Naive thymus-derived CD8-positive, alpha-beta T cell (primary cell): ENCODE data around the gene RNF126. TPM values are rescaled to one million over a fixed set of nuclear protein-coding genes. Genes with fewer than 3 reads are reported as not detected.

ENCODE experiments used
- ATAC-seq, 2 donors: fragments of 150-1000 bp; cut with Tn5 transposase in 1 of 2; sonication (Bioruptor Pico), chemical (Tn5 transposase) in 1 of 2; 1 replicate in 1 of 2; 2 replicates in 1 of 2; pipeline ENCODE4 v1.10.0; 2021; ENCODE audit warnings: mild to moderate bottlenecking in 2 of 2, moderate library complexity in 2 of 2
- POLR2A ChIA-PET: fragments of 350-600 bp; sonication (Branson Sonifier 250); formaldehyde crosslinking; loops from one replicate; lab custom pipeline; 2021; ENCODE audit warnings: antibody characterized with exemption; lab: Charles Lee
- DNase-seq, 10 donors: peaks; one replicate each; pipeline versions ENCODE4 v3.0.0 to v3.0.0-alpha.2; 2020 to 2022
- H3K27ac Mint-ChIP-seq, 10 donors: one replicate each; pipeline ENCODE4 v1.8.0; 2020 to 2022; ENCODE audit warnings: mild to moderate bottlenecking in 10 of 10, mixed read lengths in 10 of 10, moderate library complexity in 4 of 10, inconsistent platforms in 1 of 10
- H3K27me3 Mint-ChIP-seq, 5 donors: one replicate each; pipeline ENCODE4 v1.8.0; 2021 to 2022; ENCODE audit warnings: mixed read lengths in 5 of 5
- H3K36me3 Mint-ChIP-seq, 3 donors: one replicate each; pipeline ENCODE4 v1.8.0; 2020 to 2022; ENCODE audit warnings: mixed read lengths in 3 of 3, mild to moderate bottlenecking in 2 of 3, inconsistent platforms in 1 of 3
- H3K4me1 Mint-ChIP-seq, 4 donors: one replicate each; pipeline ENCODE4 v1.8.0; 2021 to 2022; ENCODE audit warnings: mixed read lengths in 4 of 4
- H3K4me3 Mint-ChIP-seq, 10 donors: one replicate each; pipeline ENCODE4 v1.8.0; 2020 to 2022; ENCODE audit warnings: mild to moderate bottlenecking in 10 of 10, mixed read lengths in 10 of 10, moderate library complexity in 6 of 10, inconsistent platforms in 1 of 10
- H3K9me3 Mint-ChIP-seq, 9 donors: one replicate each; pipeline ENCODE4 v1.8.0; 2020 to 2022; ENCODE audit warnings: mixed read lengths in 9 of 9, mild to moderate bottlenecking in 3 of 9, inconsistent platforms in 1 of 9, moderate library complexity in 1 of 9
- polyA plus RNA-seq, 3 donors: library from polyadenylated mRNA; unstranded; fragments of 300-500 nt; fragmentation: Illumina TruSeq; gene quantifications; one replicate each; pipeline ENCODE4 v1.2.3, GENCODE V29; 2021
- total RNA-seq, 8 experiments: library from RNA in 2 of 8; stranded (reverse) in 2 of 8; gene quantifications; one replicate each; pipeline ENCODE4 v1.2.3 and lab custom pipeline; 2021 to 2026

RNF126 gene
- total and polyA plus RNA-seq, 5 experiments from 2014 or later = 56.2 to 125 (median 70.7) TPM

DNA sequence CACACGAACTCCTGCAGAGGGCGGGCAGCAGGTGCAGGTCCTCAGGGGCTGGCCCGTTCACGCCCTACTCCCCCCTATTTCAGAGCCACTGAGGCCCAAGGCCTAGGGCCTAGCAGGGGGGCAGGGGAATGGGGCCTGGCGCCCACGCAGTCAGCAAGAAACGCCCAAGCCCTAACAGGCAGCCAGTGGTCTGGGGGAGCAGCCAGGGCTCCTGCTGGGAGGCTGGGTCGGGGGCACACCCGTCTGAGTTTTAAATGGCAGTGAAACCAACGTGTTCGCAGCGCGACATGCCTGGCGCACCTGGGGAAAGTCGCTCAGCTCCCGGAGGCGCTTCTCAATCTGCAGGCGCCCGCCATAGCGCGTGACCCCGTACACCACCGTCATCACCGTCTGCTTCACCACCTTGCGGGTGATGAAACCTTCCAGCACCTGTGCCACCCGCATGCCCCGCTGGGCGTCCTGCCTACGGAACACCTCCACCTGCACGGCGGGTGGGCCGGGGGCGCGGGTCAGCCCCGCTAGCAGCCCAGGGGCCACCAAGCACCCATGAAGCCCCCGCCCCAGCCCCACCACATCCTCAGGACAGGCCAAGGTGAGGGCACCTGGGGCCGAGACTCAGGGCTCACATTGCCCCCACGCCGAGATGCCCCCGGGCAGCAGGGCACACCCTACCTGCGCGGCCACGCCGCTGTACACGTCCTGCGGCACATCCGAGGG lies 43.6 kb downstream of the RNF126 start:
- no peak overlapping the region for H3K27ac Mint-ChIP-seq
- POLR2A ChIA-PET = no interaction called here
- no peaks in the 10 kb centered on the region for H3K9me3 Mint-ChIP-seq
- H3K36me3 Mint-ChIP-seq = peaks cover 0 to 28% (median 7%) of the 10 kb centered on the region in 3 donors
- ATAC-seq = no peak
- no peak for DNase-seq
- H3K4me3 Mint-ChIP-seq = no peak overlapping the region
- peaks cover 0 to 3% (median 0%) of the 10 kb centered on the region in 5 donors for H3K27me3 Mint-ChIP-seq
- peaks cover 3 to 4% (median 3%) of the 10 kb centered on the region in 4 donors for H3K4me1 Mint-ChIP-seq

GRCh38 chr19:618674-619285 lies 44.2 kb downstream of the RNF126 start:
- no peaks in the 10 kb centered on the region for H3K9me3 Mint-ChIP-seq
- H3K36me3 Mint-ChIP-seq = peaks cover 0 to 28% (median 7%) of the 10 kb centered on the region in 3 donors
- no peak overlapping the region for H3K4me3 Mint-ChIP-seq
- DNase-seq (no peak), ATAC-seq (no peak)
- no peak overlapping the region for H3K27ac Mint-ChIP-seq
- peaks cover 3 to 8% (median 5%) of the 10 kb centered on the region in 4 donors for H3K4me1 Mint-ChIP-seq
- POLR2A ChIA-PET = no interaction called here
- H3K27me3 Mint-ChIP-seq = peaks cover 0 to 3% (median 0%) of the 10 kb centered on the region in 5 donors

- Mint-ChIP-seq H3K27me3 (peaks cover 0 to 3% (median 0%) of the 10 kb centered on the region in 5 donors), H3K36me3 (peaks cover 0 to 27% (median 7%) of the 10 kb centered on the region in 3 donors), H3K4me1 (peaks cover 3 to 8% (median 5%) of the 10 kb centered on the region in 4 donors), H3K4me3 (no peak overlapping the region), H3K9me3 (no peaks in the 10 kb centered on the region), H3K27ac (no peak overlapping the region)
- no peak for ATAC-seq
- no peak for DNase-seq
- POLR2A ChIA-PET = no interaction called here
Observed at GRCh38 chr19:618247-618619, 44.8 kb downstream of the RNF126 start.

GRCh38 chr19:617551-618246 lies 45.3 kb downstream of the RNF126 start:
- POLR2A ChIA-PET = interaction anchor here (0.6 kb wide), 1 partner anchor 246 kb away, joined by 3 read pairs; no protein-coding TSS in a partner anchor
- Mint-ChIP-seq H3K9me3 (no peaks in the 10 kb centered on the region), H3K27ac (peak overlapping the region in 2 of 10 donors; percentile 19 to 59)

DNA sequence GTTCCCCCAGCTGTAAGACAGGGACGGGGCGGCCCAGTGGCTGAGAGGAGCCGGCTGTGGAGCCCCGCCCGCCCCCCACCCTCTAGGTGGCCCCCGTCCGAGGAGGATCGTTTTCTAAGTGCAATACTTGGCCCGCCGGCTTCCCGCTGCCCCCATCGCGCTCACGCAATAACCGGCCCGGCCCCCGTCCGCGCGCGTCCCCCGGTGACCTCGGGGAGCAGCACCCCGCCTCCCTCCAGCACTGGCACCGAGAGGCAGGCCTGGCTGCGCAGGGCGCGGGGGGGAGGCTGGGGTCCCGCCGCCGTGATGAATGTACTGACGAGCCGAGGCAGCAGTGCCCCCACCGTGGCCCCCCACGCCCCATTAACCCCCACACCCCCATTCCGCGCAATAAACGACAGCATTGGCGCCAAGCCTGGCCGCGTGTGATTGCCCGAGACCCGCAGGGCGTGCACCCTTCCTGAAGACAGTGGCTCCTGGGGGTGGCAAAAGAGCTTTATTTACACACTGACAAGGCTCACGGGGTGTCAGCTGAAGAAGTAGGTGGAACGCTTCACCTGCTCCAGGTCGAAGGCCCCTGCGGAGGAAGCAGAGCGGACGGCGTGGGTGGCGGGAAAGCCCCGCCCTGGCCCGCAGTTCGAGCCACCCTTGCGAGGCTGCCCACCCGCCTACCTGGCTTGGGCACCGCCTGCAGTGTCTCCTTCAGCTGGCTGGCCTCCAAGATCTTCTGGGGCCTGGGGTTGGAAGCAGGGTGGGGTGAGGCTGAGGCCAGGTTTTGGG lies 46.1 kb downstream of the RNF126 start:
- Mint-ChIP-seq H3K27me3 (peaks cover 0 to 4% (median 0%) of the 10 kb centered on the region in 5 donors), H3K9me3 (no peaks in the 10 kb centered on the region), H3K4me3 (no peak overlapping the region), H3K4me1 (peaks cover 3 to 8% (median 5%) of the 10 kb centered on the region in 4 donors), H3K36me3 (peaks cover 0 to 27% (median 7%) of the 10 kb centered on the region in 3 donors), H3K27ac (peak overlapping the region in 1 of 10 donors; percentile 19)
- POLR2A ChIA-PET = interaction anchor here (0.6 to 1.6 kb wide), 2 partner anchors 44 to 247 kb away, joined by 3 to 4 read pairs; no protein-coding TSS in a partner anchor
- no peak for ATAC-seq
- DNase-seq = no peak

More at GRCh38 chr19:617551-618246, 45.3 kb downstream of the RNF126 start:
- Mint-ChIP-seq H3K36me3 (peaks cover 0 to 27% (median 7%) of the 10 kb centered on the region in 3 donors), H3K4me3 (no peak overlapping the region), H3K4me1 (peaks cover 3 to 8% (median 5%) of the 10 kb centered on the region in 4 donors), H3K27me3 (peaks cover 0 to 4% (median 0%) of the 10 kb centered on the region in 5 donors)
- ATAC-seq = no peak
- no peak for DNase-seq

GRCh38 chr19:616062-616700 lies 46.8 kb downstream of the RNF126 start:
- DNase-seq = no peak
- POLR2A ChIA-PET = interaction anchor here (1.6 kb wide), 1 partner anchor 45 kb away, joined by 4 read pairs; no protein-coding TSS in a partner anchor
- peaks cover 0 to 27% (median 7%) of the 10 kb centered on the region in 3 donors for H3K36me3 Mint-ChIP-seq
- no peaks in the 10 kb centered on the region for H3K9me3 Mint-ChIP-seq
- no peak overlapping the region for H3K27ac Mint-ChIP-seq
- H3K4me3 Mint-ChIP-seq = no peak overlapping the region
- peaks cover 5 to 14% (median 8%) of the 10 kb centered on the region in 4 donors for H3K4me1 Mint-ChIP-seq
- H3K27me3 Mint-ChIP-seq = peaks cover 0 to 4% (median 0%) of the 10 kb centered on the region in 5 donors
- ATAC-seq = peak in 1 of 2 donors; percentile 6

DNA sequence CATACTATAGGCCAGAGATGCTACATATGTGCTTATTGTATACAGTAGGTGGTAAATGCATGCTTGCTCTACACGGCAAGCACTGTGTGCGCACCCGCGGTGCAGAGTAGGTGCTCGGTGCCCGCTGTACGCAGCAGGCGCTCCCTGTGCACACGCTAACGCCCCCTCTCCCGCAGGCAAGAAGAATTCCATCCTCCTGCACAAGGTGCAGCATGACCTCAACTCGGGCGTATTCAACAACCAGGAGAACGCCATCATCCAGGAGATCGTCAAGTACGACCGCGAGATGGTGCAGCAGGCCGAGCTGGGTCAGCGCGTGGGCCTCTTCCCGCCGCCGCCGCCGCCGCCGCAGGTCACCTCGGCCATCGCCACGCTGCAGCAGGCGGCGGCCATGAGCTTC lies 47.4 kb downstream of the RNF126 start:
- Mint-ChIP-seq H3K27me3 (peaks cover 0 to 4% (median 0%) of the 10 kb centered on the region in 5 donors), H3K9me3 (no peaks in the 10 kb centered on the region), H3K36me3 (peaks cover 0 to 27% (median 7%) of the 10 kb centered on the region in 3 donors), H3K4me1 (peaks cover 9 to 19% (median 13%) of the 10 kb centered on the region in 4 donors), H3K27ac (peak overlapping the region in 2 of 10 donors; percentile 15 to 53), H3K4me3 (peak overlapping the region in 8 of 10 donors; percentile 36 to 79 (median 66))
- POLR2A ChIA-PET = interaction anchor here (1.6 kb wide), 1 partner anchor 45 kb away, joined by 4 read pairs; no protein-coding TSS in a partner anchor
- DNase-seq (no peak), ATAC-seq (peak in 1 of 2 donors; percentile 12)

- peaks cover 0 to 17% (median 7%) of the 10 kb centered on the region in 3 donors for H3K36me3 Mint-ChIP-seq
- peak overlapping the region in 2 of 10 donors; percentile 29 to 65 for H3K4me3 Mint-ChIP-seq
- peaks cover 11 to 26% (median 18%) of the 10 kb centered on the region in 4 donors for H3K4me1 Mint-ChIP-seq
- peak overlapping the region in 1 of 10 donors; percentile 3 for H3K27ac Mint-ChIP-seq
- DNase-seq (no peak), ATAC-seq (no peak)
- POLR2A ChIA-PET = no interaction called here
- no peaks in the 10 kb centered on the region for H3K9me3 Mint-ChIP-seq
- H3K27me3 Mint-ChIP-seq = peaks cover 0 to 4% (median 0%) of the 10 kb centered on the region in 5 donors
Observed at GRCh38 chr19:613732-614567, 49.1 kb downstream of the RNF126 start.

GRCh38 chr19:612941-613340 lies 50.1 kb downstream of the RNF126 start:
- POLR2A ChIA-PET = no interaction called here
- no peak for ATAC-seq
- peaks cover 0 to 8% (median 2%) of the 10 kb centered on the region in 3 donors for H3K36me3 Mint-ChIP-seq
- H3K27ac Mint-ChIP-seq = no peak overlapping the region
- no peak for DNase-seq
- peaks cover 11 to 26% (median 19%) of the 10 kb centered on the region in 4 donors for H3K4me1 Mint-ChIP-seq
- H3K4me3 Mint-ChIP-seq = peak overlapping the region in 2 of 10 donors; percentile 14 to 33
- H3K27me3 Mint-ChIP-seq = peaks cover 0 to 4% (median 0%) of the 10 kb centered on the region in 5 donors
- no peaks in the 10 kb centered on the region for H3K9me3 Mint-ChIP-seq

GRCh38 chr19:611481-611868 lies 51.5 kb downstream of the RNF126 start:
- peaks cover 11 to 26% (median 19%) of the 10 kb centered on the region in 4 donors for H3K4me1 Mint-ChIP-seq
- DNase-seq = peak in 1 of 10 donors; percentile 13
- POLR2A ChIA-PET = interaction anchor here (2.2 to 2.5 kb wide), 2 partner anchors 13 to 49 kb away, joined by 6 to 9 read pairs; no protein-coding TSS in a partner anchor
- H3K9me3 Mint-ChIP-seq = no peaks in the 10 kb centered on the region
- peak; percentile 6 to 7 for ATAC-seq
- H3K27me3 Mint-ChIP-seq = peaks cover 0 to 4% (median 0%) of the 10 kb centered on the region in 5 donors
- H3K27ac Mint-ChIP-seq = peak overlapping the region in 9 of 10 donors; percentile 86 to 99 (median 94)
- H3K4me3 Mint-ChIP-seq = peak overlapping the region; percentile 81 to 99 (median 95)
- peaks cover 0 to 5% (median 2%) of the 10 kb centered on the region in 3 donors for H3K36me3 Mint-ChIP-seq
